GM18867 (cell line): Measurements from ENCODE around the gene MPPE1.
"Not testable (repeated sequence)": the region's sequence is repeated elsewhere in the genome, so short reads cannot be mapped to it uniquely, and the experiment has no call there.

Experiments used
- ATAC-seq: cut with Tn5 transposase; IDR thresholded peaks from one replicate; pipeline ENCODE4 v1.9.1; 2021; ENCODE audit warnings: mild to moderate bottlenecking, moderate library complexity; ENCODE audit not compliant: unreplicated experiment

Gene MPPE1

GRCh38 chr18:11859903-11860407 lies 48.2 kb downstream of the MPPE1 start:
- ATAC-seq = no peak

- ATAC-seq = no peak
Observed at GRCh38 chr18:11859282-11859830, 48.8 kb downstream of the MPPE1 start.

DNA sequence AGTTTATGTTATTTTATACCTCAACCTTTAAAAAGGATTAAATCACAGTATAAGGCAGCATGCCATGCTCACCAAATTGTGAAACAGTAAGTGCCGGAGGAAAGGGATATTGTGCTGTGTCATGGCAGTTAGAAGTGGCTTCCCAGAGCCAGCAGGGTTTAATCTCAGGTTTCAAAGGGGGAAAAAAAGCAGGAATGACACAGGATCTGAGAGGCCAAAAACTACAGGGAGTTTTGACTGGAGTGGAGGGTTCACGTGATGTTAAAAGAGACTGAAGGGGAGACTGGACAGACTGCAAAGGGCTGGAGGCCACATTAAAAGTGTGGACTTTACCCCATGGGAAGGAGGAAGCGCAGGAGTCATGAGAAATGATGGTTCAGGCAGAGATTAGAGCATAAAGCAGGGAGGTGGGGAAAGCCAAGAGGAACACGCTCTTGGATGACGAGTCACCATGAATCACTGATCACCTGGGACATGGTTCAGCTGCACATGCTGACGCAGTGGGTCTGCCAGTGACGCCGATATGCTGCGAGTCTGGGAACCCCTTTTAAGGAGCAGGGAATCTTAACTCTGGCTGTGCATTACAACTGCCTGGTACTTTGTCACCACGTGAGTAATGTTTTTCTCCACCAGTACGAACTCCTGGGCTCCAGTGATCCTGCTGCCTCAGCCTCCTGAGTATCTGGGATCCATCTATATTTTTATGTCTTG lies 50.8 kb downstream of the MPPE1 start:
- no peak for ATAC-seq

DNA sequence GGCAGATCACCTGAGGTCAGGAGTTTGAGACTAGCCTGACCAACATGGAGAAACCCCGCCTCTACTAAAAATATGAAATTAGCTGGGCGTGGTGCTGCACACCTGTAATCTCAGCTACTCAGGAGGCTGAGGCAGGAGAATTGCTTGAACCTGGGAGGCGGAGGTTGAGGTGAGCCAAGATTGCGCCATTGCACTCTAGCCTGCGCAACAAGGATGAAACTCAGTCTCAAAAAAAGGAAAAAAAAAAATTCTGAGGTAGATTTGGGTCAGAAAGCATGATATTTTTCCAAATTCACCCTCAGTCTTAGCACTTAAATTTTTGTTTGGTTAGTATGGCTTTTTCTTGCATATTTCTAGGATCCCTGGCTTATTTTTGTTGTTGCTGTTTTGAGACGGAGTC lies 53.6 kb downstream of the MPPE1 start:
- not testable (repeated sequence) for ATAC-seq

- peak; percentile 24 for ATAC-seq
Observed at GRCh38 chr18:11851806-11852337, 56.2 kb downstream of the MPPE1 start.

GRCh38 chr18:11851146-11851805 lies 56.8 kb downstream of the MPPE1 start, which contains the start of gene CHMP1B:
CHMP1B (plus strand) TSS chr18:11851413; CDS start chr18:11851512, 99 bp downstream.
- ATAC-seq = peak; percentile 95

GRCh38 chr18:11850821-11851145 lies 57.3 kb downstream of the MPPE1 start:
- peak; percentile 34 for ATAC-seq

- ATAC-seq = no peak
Observed at GRCh38 chr18:11849841-11850634, 58.1 kb downstream of the MPPE1 start.

GRCh38 chr18:11849279-11849678 lies 58.8 kb downstream of the MPPE1 start:
- no peak for ATAC-seq

DNA sequence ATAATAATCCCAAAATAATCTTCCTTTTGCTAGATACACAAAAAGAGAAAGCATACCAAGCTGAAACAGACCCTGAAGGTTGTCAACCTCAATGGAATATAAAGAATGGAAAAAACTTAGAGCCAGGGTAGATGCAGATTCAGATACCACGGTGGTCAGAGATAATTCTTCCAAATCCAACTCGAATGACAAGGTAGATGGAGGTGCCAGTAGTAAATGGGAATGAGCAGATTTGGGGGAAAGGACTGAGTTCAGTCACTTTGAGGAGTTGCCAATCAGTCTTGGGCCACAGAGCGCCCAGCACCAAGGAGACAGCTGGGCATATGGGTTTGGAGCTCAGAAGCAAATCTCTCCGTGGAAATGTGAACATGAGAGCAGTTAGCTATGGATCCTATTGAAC lies 60.3 kb downstream of the MPPE1 start:
- ATAC-seq = no peak

DNA sequence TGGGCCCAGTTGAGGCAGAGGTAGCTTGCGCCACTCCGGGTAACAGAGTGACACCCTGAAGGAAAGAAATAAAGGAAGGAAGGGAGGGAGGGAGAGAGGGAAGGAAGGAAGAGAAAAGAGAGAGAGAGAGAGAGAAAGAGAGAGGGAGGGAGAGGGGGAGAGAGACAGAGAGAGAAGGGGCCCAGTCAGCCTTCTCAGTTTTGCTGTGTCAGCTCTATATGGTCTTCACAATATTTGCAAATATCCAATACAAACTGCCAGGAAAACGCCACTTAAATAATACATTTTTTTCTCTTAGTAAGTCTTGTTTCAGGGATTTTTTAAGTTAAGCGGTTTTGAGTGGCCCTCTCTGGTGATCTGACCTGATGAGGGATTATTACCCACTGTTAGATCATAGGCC lies 62.5 kb downstream of the MPPE1 start:
- ATAC-seq = no peak

DNA sequence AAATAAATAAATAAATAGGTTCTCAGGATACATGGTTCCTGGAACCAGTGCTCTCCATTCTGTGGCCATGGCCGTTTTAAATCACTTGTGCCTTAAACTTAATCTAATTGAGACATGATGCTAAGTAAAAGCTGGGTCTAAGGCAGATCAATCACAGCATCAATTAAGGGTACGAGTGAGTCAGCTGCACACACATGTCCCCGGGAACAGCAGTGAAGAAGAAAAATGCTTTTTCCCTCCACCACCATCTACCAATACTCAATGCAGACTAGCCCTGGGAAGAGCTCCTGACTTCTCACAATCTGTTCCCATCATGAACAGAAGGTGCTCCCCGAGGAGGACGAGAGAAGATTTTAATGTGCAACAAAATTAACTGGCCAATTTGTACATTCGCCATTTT lies 63.7 kb downstream of the MPPE1 start:
- no peak for ATAC-seq

- ATAC-seq = no peak
Observed at GRCh38 chr18:11842562-11842961, 65.6 kb downstream of the MPPE1 start.

DNA sequence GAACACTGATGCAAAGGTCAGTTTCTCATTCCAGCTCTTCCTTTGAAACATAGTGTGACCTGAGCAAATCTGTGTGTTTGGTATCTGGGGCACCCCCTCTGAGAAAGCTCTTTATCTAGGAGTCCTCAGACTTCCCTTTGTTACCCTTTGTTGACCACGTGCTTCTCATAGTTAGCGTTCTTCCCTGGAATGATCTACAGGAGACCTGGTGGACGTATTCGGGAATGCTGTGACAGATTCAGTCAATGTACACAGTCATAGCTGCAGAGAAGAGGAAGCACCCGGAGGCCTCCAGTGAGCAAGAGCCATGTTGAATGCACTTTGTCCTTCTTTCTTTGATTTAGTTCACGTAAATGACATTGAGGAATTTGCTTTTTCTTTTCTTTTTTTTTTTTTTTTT lies 67.6 kb downstream of the MPPE1 start:
- ATAC-seq = no peak

DNA sequence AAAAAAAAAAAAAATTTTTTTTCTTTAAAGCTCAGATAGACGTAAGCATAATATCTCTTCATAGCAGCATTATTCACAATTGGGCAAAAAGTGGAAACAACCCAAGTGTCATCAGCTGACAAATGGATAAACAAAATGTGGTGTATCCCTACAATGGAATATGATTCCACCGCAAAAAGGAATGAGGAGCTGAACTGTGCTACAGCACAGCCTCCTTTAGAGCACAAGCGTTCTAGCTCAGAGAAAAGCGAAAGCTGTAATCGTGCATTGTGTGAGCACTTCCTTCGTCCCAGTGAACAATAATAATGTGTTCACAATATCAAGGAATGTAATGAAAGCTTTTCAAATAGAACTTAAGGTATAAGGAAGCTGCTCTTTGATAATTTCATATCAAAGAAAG lies 68.6 kb downstream of the MPPE1 start:
- no peak for ATAC-seq

DNA sequence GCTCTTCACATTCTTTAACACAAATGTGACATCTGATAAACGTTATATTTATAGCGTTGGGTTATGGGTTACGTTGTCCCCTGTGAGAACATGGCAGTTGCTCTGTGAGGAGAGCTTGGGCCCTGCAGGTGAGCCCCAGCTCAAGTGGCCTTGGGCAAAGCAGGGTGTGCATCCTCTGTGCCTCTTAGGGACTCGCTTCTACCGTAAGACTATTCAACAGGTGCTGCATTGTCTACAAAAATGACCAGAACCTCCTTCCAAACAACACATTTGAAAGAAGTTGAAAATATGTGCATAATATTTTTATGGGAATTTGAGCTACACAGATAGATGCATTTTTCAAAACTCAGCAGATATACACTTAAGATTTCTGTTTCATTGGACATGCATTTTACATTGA lies 73.3 kb downstream of the MPPE1 start:
- no peak for ATAC-seq
